WERI-Rb-1 (cell line): ENCODE results near the gene GMDS.

ENCODE experiments used
- DNase-seq: peaks from one replicate; pipeline ENCODE4 v3.0.0-alpha.2; 2020
- H3K27ac ChIP-seq: fragments of 250-450 bp; sonication (Bioruptor Pico); 2 replicates; pipeline ENCODE4 v1.5.1; 2020; ENCODE audit warnings: mild to moderate bottlenecking, moderate library complexity
- H3K27me3 ChIP-seq: fragments of 250-450 bp; sonication (Bioruptor Pico); 2 replicates; pipeline ENCODE4 v1.5.1; 2021; ENCODE audit warnings: mild to moderate bottlenecking, low read depth, moderate library complexity; ENCODE audit not compliant: insufficient read depth, severe bottlenecking
- H3K36me3 ChIP-seq: fragments of 250-450 bp; sonication (Bioruptor Pico); 2 replicates; pipeline ENCODE4 v1.5.1; 2020; ENCODE audit warnings: mild to moderate bottlenecking, moderate library complexity
- H3K4me3 ChIP-seq: 2 replicates; pipeline ENCODE4 v1.5.1; 2011; ENCODE audit warnings: low read depth, mild to moderate bottlenecking, control low read depth, low read length
- H3K9me3 ChIP-seq: fragments of 250-450 bp; sonication (Bioruptor Pico); 2 replicates; pipeline ENCODE4 v1.5.1; 2021; ENCODE audit warnings: mild to moderate bottlenecking, moderate library complexity; ENCODE audit not compliant: severe bottlenecking
- CTCF ChIP-seq: IDR thresholded peaks from 2 replicates; pipeline ENCODE4 v1.5.1; 2011; ENCODE audit warnings: low read depth, mild to moderate bottlenecking, control low read depth, inconsistent platforms, low read length

GMDS gene

DNA sequence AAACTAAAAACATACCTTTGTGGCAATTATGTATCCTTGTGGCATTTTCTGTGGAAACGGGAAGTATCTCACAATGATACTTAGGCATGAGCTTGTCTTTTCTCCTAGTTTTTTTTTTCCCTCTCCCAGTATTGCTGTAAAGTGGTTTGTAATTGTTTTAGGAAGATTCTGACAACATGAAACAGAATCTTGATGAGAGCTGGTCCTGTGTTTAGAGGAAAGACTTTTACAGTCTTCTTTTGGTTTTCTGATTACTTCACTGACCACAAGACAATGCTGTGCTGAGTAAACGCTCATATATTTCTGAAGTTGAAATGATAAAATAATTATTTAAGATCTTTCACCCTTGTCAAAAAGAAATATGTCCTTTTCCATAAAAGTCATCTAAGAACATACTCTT, 434.5 kb downstream of the GMDS start:
- no peak for DNase-seq
- Histone ChIP-seq H3K36me3 (no peaks in the 10 kb centered on the region), H3K9me3 (no peaks in the 10 kb centered on the region), H3K27me3 (no peaks in the 10 kb centered on the region), H3K4me3 (no peak overlapping the region), H3K27ac (no peak overlapping the region)
- TF ChIP-seq CTCF: no peak

DNA sequence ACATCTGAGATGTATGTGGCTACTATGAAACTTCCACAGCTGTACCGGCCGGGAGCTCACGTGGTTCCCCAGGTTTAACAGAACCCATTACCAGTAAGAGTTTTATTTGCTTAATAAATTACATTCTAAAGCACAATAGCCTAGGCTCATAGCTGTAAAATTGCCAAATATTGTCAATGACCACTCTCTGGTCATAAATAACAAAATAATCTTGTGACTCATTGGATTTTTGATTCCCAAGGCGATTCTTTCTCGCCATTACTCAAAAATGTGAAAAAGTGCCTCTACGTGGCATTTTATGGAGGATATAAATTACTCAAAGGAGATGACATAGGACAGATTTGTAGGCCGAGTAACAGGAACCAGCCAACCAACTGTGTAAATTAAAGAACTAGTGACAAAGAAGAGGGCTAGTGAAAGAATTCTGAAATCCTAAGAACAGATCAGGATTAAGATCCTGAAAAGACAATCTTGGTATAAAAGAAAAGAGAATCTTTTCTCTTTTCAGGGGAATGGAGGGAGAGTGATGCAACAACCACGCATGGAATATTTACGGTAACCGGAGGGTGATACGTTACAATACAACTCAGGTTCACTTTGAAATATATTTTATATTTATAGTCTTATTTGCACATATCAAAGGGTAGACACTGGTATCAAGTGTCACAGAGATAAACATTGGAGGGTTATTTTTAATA, 436.0 kb downstream of the GMDS start:
- no peak for TF ChIP-seq CTCF
- no peaks in the 10 kb centered on the region for H3K9me3 ChIP-seq
- no peak for DNase-seq
- H3K36me3 ChIP-seq: no peaks in the 10 kb centered on the region
- H3K27me3 ChIP-seq: no peaks in the 10 kb centered on the region
- no peak overlapping the region for H3K27ac ChIP-seq
- H3K4me3 ChIP-seq: no peak overlapping the region

GRCh38 chr6:1806935-1807334, 438.5 kb downstream of the GMDS start:
- Histone ChIP-seq H3K27ac (no peak overlapping the region), H3K36me3 (no peaks in the 10 kb centered on the region), H3K27me3 (no peaks in the 10 kb centered on the region), H3K9me3 (no peaks in the 10 kb centered on the region), H3K4me3 (no peak overlapping the region)
- TF ChIP-seq CTCF: no peak
- DNase-seq: no peak

- Histone ChIP-seq H3K27ac (no peak overlapping the region), H3K27me3 (no peaks in the 10 kb centered on the region), H3K36me3 (no peaks in the 10 kb centered on the region), H3K9me3 (no peaks in the 10 kb centered on the region), H3K4me3 (no peak overlapping the region)
- no peak for DNase-seq
- no peak for TF ChIP-seq CTCF
Observed at GRCh38 chr6:1802491-1803395, 442.7 kb downstream of the GMDS start.

GRCh38 chr6:1801401-1801800, 444.0 kb downstream of the GMDS start:
- no peak overlapping the region for H3K4me3 ChIP-seq
- H3K27me3 ChIP-seq: no peaks in the 10 kb centered on the region
- TF ChIP-seq CTCF: no peak
- no peak overlapping the region for H3K27ac ChIP-seq
- DNase-seq: no peak
- H3K9me3 ChIP-seq: no peaks in the 10 kb centered on the region
- no peaks in the 10 kb centered on the region for H3K36me3 ChIP-seq
